NOMO-1 treated with DMSO at 0.1 percent for 48 hours (cell line): ENCODE measurements around the gene VSTM2A.

Experiments
- DNase-seq: peaks from one replicate; lab custom pipeline; 2025; ENCODE audit not compliant: unreplicated experiment; lab: John Stamatoyannopoulos, UW

Gene VSTM2A

DNA sequence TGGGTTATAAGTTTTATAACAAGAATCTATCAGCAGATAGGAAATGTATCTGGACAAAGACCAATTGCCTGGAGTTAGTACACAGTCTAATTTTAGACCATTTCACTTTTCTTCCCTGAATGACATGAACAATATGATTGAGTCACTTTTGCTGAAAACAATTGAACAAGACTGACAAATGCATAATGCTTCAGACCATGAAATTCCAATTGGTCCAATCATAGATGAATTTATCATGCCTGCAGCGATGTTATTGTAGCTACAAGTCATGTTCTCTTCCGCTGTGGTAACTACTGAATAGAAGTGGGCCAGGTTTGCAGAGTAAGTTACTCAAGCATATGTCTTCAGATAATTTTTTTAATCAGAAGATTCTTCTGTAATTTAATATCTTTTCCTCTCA lies 73.4 kb downstream of the VSTM2A start:
- no peak for DNase-seq
